MCF 10A (cell line): ENCODE measurements around the gene RPL29. TPM values are rescaled to one million over a fixed set of nuclear protein-coding genes. Genes with fewer than 3 reads are reported as not detected.

Experiments
- BruUV-seq: library from RNA; stranded (reverse); fragments of 400-500 nt; replicated peaks from 2 replicates; lab custom pipeline; 2021; lab: Mats Ljungman, UMichigan
- CTCF ChIA-PET: fragments of 300-600 bp; sonication (Branson Sonifier 250); formaldehyde crosslinking; extraction: SDS; loops from one replicate; lab custom pipeline; 2021; ENCODE audit warnings: antibody characterized with exemption, inconsistent platforms; lab: Yijun Ruan, JAX
- POLR2A ChIA-PET: fragments of 300-600, 350-650 bp; sonication (Branson Sonifier 250); formaldehyde crosslinking; extraction: SDS; loops from one replicate; lab custom pipeline; 2020; ENCODE audit warnings: antibody characterized with exemption, inconsistent platforms; lab: Yijun Ruan, JAX
- DNase-seq: peaks from one replicate; pipeline ENCODE4 v3.0.0-alpha.2; 2018; ENCODE audit not compliant: unreplicated experiment
- H3K27ac Mint-ChIP-seq: one replicate; pipeline ENCODE4 v1.8.0; 2022; ENCODE audit warnings: mild to moderate bottlenecking, low read depth, mixed read lengths; ENCODE audit not compliant: unreplicated experiment
- H3K27me3 Mint-ChIP-seq: one replicate; pipeline ENCODE4 v1.8.0; 2022; ENCODE audit warnings: mixed read lengths; ENCODE audit not compliant: insufficient read depth, unreplicated experiment
- H3K36me3 Mint-ChIP-seq: one replicate; pipeline ENCODE4 v1.8.0; 2022; ENCODE audit warnings: mild to moderate bottlenecking, moderate library complexity, mixed read lengths; ENCODE audit not compliant: insufficient read depth, unreplicated experiment
- H3K4me1 Mint-ChIP-seq: one replicate; pipeline ENCODE4 v1.8.0; 2022; ENCODE audit warnings: mixed read lengths; ENCODE audit not compliant: insufficient read depth, unreplicated experiment
- H3K4me3 Mint-ChIP-seq: one replicate; pipeline ENCODE4 v1.8.0; 2022; ENCODE audit warnings: mild to moderate bottlenecking, moderate library complexity, mixed read lengths; ENCODE audit not compliant: unreplicated experiment
- H3K9me3 Mint-ChIP-seq: one replicate; pipeline ENCODE4 v1.8.0; 2022; ENCODE audit warnings: mixed read lengths; ENCODE audit not compliant: unreplicated experiment
- intact Hi-C: fragments of 100-400 bp; cut with micrococcal nuclease; formaldehyde crosslinking; loops from 2 replicates; pipeline ENCODE4 v1.14.1; 2022
- total RNA-seq: library from RNA; stranded (reverse); gene quantifications from 2 replicates; pipeline ENCODE4 v1.2.3, GENCODE V29; 2022
- TF ChIP-seq, protein P1 (sequence below): fragments of 200-600 bp; IDR thresholded peaks from one replicate; pipeline ENCODE4 v1.8.0; 2022; ENCODE audit warnings: antibody characterized with exemption, mild to moderate bottlenecking; ENCODE audit not compliant: unreplicated experiment

The RPL29 gene
- total RNA-seq, 1 experiment from 2014 or later, result 1,551 TPM

DNA sequence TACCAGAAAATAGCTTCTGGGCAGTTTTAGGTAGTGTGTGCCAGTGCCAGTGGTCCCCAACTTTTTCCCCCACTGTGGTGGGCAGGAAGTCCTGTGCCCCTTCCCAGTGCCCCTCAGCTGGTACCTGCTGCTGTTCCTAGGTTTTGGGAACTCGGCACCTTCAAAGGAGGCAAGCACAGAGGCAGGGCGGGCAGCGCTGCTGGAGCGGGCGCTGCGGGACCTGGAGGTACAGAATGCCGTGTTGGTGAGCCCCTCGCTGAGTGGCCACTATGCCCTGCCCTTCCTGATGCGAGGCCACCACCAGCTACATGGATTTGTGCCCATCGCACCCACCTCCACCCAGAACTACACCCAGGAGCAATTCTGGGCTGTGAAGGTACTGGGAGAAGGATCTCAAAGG, 15.4 kb downstream of the RPL29 start:
- intact Hi-C loops, result no loop called here
- Mint-ChIP-seq H3K9me3 (no peaks in the 10 kb centered on the region), H3K4me1 (peaks cover 42% of the 10 kb centered on the region), H3K27me3 (no peaks in the 10 kb centered on the region), H3K27ac (no peak overlapping the region), H3K4me3 (no peak overlapping the region), H3K36me3 (peaks cover 6% of the 10 kb centered on the region)
- DNase-seq, result no peak
- POLR2A ChIA-PET, result interaction anchor here (6.0 kb wide), 1 partner anchor 15 kb away, joined by 93 read pairs; the partner anchor contains the start of gene RPL29
- CTCF ChIA-PET, result interaction anchor here (0.6 kb wide), 1 partner anchor 15 kb away, joined by 3 read pairs; the partner anchor contains the start of gene RPL29
- TF ChIP-seq, protein P1, sequence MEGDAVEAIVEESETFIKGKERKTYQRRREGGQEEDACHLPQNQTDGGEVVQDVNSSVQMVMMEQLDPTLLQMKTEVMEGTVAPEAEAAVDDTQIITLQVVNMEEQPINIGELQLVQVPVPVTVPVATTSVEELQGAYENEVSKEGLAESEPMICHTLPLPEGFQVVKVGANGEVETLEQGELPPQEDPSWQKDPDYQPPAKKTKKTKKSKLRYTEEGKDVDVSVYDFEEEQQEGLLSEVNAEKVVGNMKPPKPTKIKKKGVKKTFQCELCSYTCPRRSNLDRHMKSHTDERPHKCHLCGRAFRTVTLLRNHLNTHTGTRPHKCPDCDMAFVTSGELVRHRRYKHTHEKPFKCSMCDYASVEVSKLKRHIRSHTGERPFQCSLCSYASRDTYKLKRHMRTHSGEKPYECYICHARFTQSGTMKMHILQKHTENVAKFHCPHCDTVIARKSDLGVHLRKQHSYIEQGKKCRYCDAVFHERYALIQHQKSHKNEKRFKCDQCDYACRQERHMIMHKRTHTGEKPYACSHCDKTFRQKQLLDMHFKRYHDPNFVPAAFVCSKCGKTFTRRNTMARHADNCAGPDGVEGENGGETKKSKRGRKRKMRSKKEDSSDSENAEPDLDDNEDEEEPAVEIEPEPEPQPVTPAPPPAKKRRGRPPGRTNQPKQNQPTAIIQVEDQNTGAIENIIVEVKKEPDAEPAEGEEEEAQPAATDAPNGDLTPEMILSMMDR, result no peak
- BruUV-seq, result no TSS peak

DNA sequence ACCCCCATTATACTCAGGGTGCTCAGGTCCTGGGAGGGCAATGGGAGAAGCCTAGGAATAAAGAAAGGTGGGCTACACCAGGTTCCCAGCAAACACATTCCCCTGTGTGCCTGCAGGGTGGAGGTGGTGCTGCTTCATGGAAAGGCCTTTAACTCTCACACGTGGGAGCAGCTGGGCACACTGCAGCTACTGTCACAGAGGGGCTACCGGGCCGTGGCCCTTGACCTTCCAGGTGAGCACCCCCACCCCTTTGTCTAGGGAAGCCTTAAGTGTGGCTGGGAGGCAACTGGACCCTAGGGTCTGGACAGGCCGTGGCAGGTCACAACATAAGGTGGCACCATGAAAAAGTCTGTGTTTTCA, 17.6 kb downstream of the RPL29 start:
- ChIA-PET POLR2A (interaction anchor here (1.0 to 1.6 kb wide), 2 partner anchors 18 to 35 kb away, joined by 4 to 6 read pairs; partner anchors contain the start of gene RPL29), CTCF (interaction anchor here (0.6 to 0.9 kb wide), 2 partner anchors 17 to 36 kb away, joined by 4 read pairs; partner anchors contain the start of genes PARP3 and RRP9)
- no peak for DNase-seq
- TF ChIP-seq, protein P1, result no peak
- peak overlapping the region; percentile 54 for H3K27ac Mint-ChIP-seq
- peaks cover 6% of the 10 kb centered on the region for H3K36me3 Mint-ChIP-seq
- intact Hi-C loops, result no loop called here
- no TSS peak for BruUV-seq
- H3K27me3 Mint-ChIP-seq, result no peaks in the 10 kb centered on the region
- no peak overlapping the region for H3K4me3 Mint-ChIP-seq
- no peaks in the 10 kb centered on the region for H3K9me3 Mint-ChIP-seq
- peaks cover 38% of the 10 kb centered on the region for H3K4me1 Mint-ChIP-seq

DNA sequence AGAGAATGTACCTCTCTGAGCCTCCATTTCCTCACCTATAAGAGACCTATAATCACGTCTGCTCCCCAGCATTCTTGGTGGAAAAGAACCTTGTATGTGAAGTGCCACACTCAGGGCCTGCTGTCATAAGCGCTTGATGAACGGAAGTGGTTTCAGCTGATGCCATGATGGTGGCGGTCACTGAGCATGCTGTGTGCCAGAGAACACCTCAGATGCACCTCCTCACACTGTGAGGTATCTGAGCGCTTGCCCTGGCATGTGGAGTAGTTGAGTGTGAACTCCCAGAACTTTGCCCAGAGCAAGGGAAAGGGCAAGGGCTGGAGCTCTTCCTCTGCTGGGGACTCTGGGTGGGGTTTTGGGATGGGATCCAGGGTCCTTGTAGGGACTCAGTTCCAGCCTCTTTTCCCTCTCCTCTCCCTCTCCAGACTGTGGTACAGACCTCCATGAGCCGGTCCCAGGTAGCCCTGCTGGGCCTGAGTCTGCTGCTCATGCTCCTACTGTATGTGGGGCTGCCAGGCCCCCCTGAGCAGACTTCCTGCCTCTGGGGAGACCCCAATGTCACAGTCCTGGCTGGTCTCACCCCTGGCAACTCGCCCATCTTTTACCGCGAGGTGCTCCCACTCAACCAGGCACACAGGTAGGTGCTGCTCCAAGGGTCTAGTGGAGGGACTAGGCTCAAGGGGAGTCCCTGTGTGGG, 18.1 kb downstream of the RPL29 start:
- TF ChIP-seq, protein P1, result no peak
- peak overlapping the region; percentile 21 for H3K4me3 Mint-ChIP-seq
- no peaks in the 10 kb centered on the region for H3K27me3 Mint-ChIP-seq
- no peaks in the 10 kb centered on the region for H3K9me3 Mint-ChIP-seq
- peak overlapping the region; percentile 54 for H3K27ac Mint-ChIP-seq
- BruUV-seq, result no TSS peak
- no peak for DNase-seq
- intact Hi-C loops, result no loop called here
- ChIA-PET CTCF (interaction anchor here (0.6 to 1.1 kb wide), 4 partner anchors 9 to 79 kb away, joined by 3 to 4 read pairs (median 3); no protein-coding TSS in a partner anchor), POLR2A (interaction anchor here (0.9 to 1.6 kb wide), 2 partner anchors 35 to 36 kb away, joined by 5 to 6 read pairs; partner anchors contain the start of gene RRP9)
- H3K4me1 Mint-ChIP-seq, result peaks cover 34% of the 10 kb centered on the region
- H3K36me3 Mint-ChIP-seq, result peaks cover 6% of the 10 kb centered on the region

DNA sequence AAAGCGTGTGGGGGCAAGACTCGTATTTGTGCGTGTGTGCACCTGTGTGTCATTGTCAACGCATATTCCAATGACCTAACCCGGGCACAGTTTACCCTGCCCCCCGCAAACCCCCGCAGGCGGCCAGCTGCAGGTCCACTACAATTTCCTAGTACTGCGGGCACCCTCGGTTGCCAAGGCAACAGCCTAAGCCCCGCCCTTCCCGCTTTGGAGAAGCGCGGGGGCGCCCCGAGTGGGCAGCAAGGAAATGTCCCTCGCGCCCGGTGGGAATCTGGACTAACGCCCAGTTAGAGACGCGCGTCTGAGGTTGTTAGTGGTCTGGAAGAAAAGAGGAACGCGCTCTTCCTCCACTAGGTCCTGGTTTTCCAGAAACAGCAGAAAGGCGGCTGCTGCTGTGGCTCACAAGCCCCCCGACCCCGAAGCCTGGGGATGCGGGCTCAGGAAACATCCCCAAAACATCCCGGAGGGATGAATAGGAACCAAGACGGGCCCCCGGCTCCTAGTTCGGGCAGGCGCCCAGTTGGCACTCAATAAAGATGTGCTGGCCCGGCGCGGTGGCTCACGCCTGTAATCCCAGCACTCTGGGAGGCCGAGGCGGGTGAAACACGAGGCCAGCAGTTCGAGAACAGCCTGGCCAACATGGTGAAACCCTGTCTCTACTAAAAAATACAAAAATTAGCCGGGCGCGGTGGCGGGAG, 19.7 kb downstream of the RPL29 start:
- no peaks in the 10 kb centered on the region for H3K9me3 Mint-ChIP-seq
- no peak for DNase-seq
- H3K4me1 Mint-ChIP-seq, result peaks cover 29% of the 10 kb centered on the region
- CTCF ChIA-PET, result interaction anchor here (0.5 to 4.4 kb wide), 2 partner anchors 20 to 34 kb away, joined by 3 to 49 read pairs; partner anchors contain the start of genes PARP3, RPL29 and RRP9
- POLR2A ChIA-PET, result interaction anchor here (3.6 to 4.5 kb wide), 2 partner anchors 19 to 70 kb away, joined by 17 to 49 read pairs; partner anchors contain the start of gene RPL29
- TF ChIP-seq, protein P1, result no peak
- H3K36me3 Mint-ChIP-seq, result peaks cover 6% of the 10 kb centered on the region
- H3K4me3 Mint-ChIP-seq, result peak overlapping the region; percentile 99
- intact Hi-C loops, result no loop called here
- no TSS peak for BruUV-seq
- peak overlapping the region; percentile 1 for H3K27ac Mint-ChIP-seq
- H3K27me3 Mint-ChIP-seq, result no peaks in the 10 kb centered on the region
